ENCODE data around the gene ABCC6. TPM values are rescaled to one million over a fixed set of nuclear protein-coding genes. Genes with fewer than 3 reads are reported as not detected.

The ABCC6 gene
- polyA plus RNA-seq, 1 donor from 2014 or later, result not detected

GRCh38 chr16:16131659-16132058 is 91.6 kb downstream of the ABCC6 start:
- H3F3A ChIP-seq (ENCODE audit: insufficient read depth, low read length, poor library complexity, severe bottlenecking), result no peaks in the 10 kb centered on the region
- no peaks in the 10 kb centered on the region for H3K79me2 ChIP-seq (replicated peaks; ENCODE audit: insufficient read depth, low read length)
- H4K20me1 ChIP-seq (ENCODE audit: insufficient read depth), result no peaks in the 10 kb centered on the region
- H3K9ac ChIP-seq (ENCODE audit: low read length), result no peak overlapping the region
- H3K27ac ChIP-seq (ENCODE audit: low read length), result no peak overlapping the region
- H3K4me2 ChIP-seq (ENCODE audit: low read length), result no peak overlapping the region
- no peak for TF ChIP-seq RAD21 (conservative IDR thresholded peaks at IDR 0.05)
- TF ChIP-seq SMC3 (conservative IDR thresholded peaks at IDR 0.05; ENCODE audit: poor library complexity), result no peak
- no peak for TF ChIP-seq EP300 (conservative IDR thresholded peaks at IDR 0.05; ENCODE audit: poor library complexity, severe bottlenecking)
- no peak for TF ChIP-seq POLR2AphosphoS5 (IDR thresholded peaks at IDR 0.05)
- no peak for TF ChIP-seq MXI1 (conservative IDR thresholded peaks at IDR 0.05; ENCODE audit: poor library complexity, severe bottlenecking)
- TF ChIP-seq TAF1 (IDR thresholded peaks at IDR 0.05; ENCODE audit: low read depth), result no peak
- TF ChIP-seq CTCF (IDR thresholded peaks at IDR 0.05; ENCODE audit: poor library complexity, severe bottlenecking), result no peak
- TF ChIP-seq REST (IDR thresholded peaks at IDR 0.05; ENCODE audit: borderline replicate concordance), result no peak
- no peak for TF ChIP-seq EZH2 (IDR thresholded peaks at IDR 0.05; ENCODE audit: borderline replicate concordance, insufficient read depth, low read length, poor library complexity, severe bottlenecking)
- H3K9me2 ChIP-seq (ENCODE audit: insufficient read depth, low read length), result no peaks in the 10 kb centered on the region
- H3K36me3 ChIP-seq (ENCODE audit: insufficient read depth, low read length), result no peaks in the 10 kb centered on the region
- no peak overlapping the region for H3K4me3 ChIP-seq (ENCODE audit: low read length)
- no peaks in the 10 kb centered on the region for H3K9me3 ChIP-seq (ENCODE audit: low read length)
- no peak overlapping the region for H2AFZ ChIP-seq (ENCODE audit: low read depth, low read length)
- no peaks in the 10 kb centered on the region for H3K27me3 ChIP-seq (ENCODE audit: insufficient read depth, low read depth, low read length)

- no peaks in the 10 kb centered on the region for H3K9me3 ChIP-seq (ENCODE audit: low read length)
- no peaks in the 10 kb centered on the region for H3F3A ChIP-seq (ENCODE audit: insufficient read depth, low read length, poor library complexity, severe bottlenecking)
- TF ChIP-seq MXI1 (conservative IDR thresholded peaks at IDR 0.05; ENCODE audit: poor library complexity, severe bottlenecking) (no peak), CTCF (IDR thresholded peaks at IDR 0.05; ENCODE audit: poor library complexity, severe bottlenecking) (no peak), RAD21 (conservative IDR thresholded peaks at IDR 0.05) (no peak), POLR2AphosphoS5 (IDR thresholded peaks at IDR 0.05) (no peak), SMC3 (conservative IDR thresholded peaks at IDR 0.05; ENCODE audit: poor library complexity) (no peak), REST (IDR thresholded peaks at IDR 0.05; ENCODE audit: borderline replicate concordance) (no peak), EP300 (conservative IDR thresholded peaks at IDR 0.05; ENCODE audit: poor library complexity, severe bottlenecking) (no peak), EZH2 (IDR thresholded peaks at IDR 0.05; ENCODE audit: borderline replicate concordance, insufficient read depth, low read length, poor library complexity, severe bottlenecking) (no peak)
- no peak overlapping the region for H3K4me2 ChIP-seq (ENCODE audit: low read length)
- H3K79me2 ChIP-seq (replicated peaks; ENCODE audit: insufficient read depth, low read length), result no peaks in the 10 kb centered on the region
- no peak overlapping the region for H3K27ac ChIP-seq (ENCODE audit: low read length)
- no peaks in the 10 kb centered on the region for H4K20me1 ChIP-seq (ENCODE audit: insufficient read depth)
- H3K4me3 ChIP-seq (ENCODE audit: low read length), result no peak overlapping the region
- no peaks in the 10 kb centered on the region for H3K27me3 ChIP-seq (ENCODE audit: insufficient read depth, low read depth, low read length)
- no peaks in the 10 kb centered on the region for H3K9me2 ChIP-seq (ENCODE audit: insufficient read depth, low read length)
- no peaks in the 10 kb centered on the region for H3K36me3 ChIP-seq (ENCODE audit: insufficient read depth, low read length)
- H3K9ac ChIP-seq (ENCODE audit: low read length), result no peak overlapping the region
- no peak overlapping the region for H2AFZ ChIP-seq (ENCODE audit: low read depth, low read length)
Measured at GRCh38 chr16:16131204-16131603, 92.1 kb downstream of the ABCC6 start.

Measured in neural cell (in vitro differentiated cells).